HG03196 (cell line): ENCODE measurements around the gene P4HA1.
"Not testable (repeated sequence)": the region's sequence is repeated elsewhere in the genome, so short reads cannot be mapped to it uniquely, and the experiment has no call there.

Experiments used
- ATAC-seq: cut with Tn5 transposase; IDR thresholded peaks from one replicate; pipeline ENCODE4 v1.9.1; 2021; ENCODE audit not compliant: unreplicated experiment

P4HA1 gene

DNA sequence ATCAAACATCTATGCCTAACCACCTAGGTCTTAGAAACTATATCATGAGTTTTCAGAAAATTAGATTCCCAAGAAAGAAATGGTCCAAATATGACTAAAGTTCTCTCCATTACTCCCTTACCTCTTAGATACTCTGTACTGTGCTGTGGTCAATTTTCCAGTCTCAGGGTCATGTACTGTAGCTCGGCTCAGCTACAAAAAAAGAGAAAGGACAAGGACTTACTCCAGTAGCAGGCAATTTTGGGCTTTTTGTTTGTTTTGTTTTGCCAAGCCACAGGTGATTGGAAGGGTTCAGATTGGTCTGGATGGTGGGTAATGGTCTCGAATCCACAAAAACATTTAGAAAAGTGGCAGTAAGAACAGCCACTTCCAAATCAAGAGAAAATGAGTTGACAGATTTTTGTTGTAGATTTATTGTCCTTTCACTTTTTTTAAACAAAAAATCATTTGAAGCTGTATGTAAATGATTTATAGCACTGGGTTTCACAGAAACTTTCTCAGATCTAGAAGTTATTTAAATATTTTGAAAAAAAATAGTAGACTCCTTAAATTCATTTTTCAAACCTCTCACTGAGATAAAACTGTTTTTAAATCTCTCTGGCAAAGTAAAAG, 52.8 kb downstream of the P4HA1 start:
- ATAC-seq = no peak

DNA sequence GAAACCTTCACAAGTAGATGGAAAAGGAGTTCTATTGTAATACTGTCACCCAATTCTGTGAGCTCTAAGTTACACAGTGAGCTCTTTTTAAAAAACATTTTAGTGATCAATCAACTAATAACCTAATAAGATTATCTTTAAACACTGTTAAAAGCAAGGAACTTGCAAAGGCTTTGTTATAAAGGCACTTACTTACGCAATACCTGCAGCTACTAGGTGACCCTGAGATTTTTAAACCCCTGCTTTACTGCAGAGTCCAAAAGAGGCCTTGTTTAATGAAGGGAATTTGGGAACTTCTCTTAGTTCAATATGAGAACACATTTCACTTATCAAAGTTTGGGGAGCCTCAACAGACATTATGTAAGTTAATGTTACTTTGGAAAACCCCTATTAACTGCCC, 53.3 kb downstream of the P4HA1 start:
- ATAC-seq = no peak

DNA sequence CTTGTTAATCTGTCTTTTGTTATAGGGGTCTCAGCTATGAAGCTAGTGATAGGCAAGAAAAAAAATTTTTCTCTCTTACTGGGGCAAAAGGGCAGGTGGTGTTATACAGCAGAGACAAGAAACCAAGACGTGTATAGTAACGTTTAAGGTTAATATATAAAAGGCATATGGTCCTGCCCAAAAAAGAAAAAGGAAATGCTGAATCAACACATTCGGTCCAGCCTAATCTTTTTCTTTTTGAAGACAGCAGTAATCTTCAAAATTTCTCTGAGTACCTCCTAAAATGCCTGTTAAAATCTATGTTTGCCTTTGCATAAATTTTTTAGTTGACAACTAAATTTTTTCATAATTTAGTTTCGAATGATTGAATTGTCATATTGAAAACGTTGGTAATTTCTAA, 54.5 kb downstream of the P4HA1 start:
- ATAC-seq = no peak

DNA sequence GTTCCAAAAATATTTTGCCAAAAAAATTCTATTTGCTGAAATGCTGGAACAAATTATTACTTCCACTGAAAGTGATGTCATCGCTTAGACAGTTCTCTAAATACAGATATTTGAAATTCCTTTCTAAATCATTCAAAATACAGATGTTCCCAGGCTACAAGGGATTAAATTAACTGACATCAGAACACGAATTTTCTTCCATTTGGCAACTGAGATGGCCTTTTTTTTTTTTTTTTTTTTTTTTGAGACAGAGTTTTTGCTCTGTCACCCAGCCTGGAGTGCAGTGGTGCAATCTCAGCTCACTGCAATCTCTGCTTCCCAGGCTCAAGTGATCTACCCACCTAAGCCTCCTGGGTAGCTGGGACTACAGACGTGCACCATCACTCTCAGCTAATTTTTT, 57.0 kb downstream of the P4HA1 start:
- ATAC-seq = no peak

DNA sequence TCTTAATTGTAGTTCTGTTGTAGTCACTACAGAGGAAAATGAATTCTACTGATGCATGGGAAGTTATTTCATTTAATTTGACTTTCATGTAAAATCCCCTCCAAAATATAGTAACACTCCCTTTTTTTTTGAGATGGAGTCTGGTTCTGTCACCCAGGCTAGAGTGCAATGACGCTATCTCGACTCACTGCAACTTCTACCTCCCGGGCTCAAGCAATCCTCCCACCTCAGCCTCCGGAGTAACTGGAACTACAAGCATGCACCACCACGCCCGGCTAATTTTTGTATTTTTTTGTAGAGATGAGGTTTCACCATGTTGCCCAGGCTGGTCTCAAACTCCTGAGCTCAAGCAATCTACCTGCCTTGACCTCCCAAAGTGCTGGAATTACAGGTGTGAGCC, 60.4 kb downstream of the P4HA1 start:
- ATAC-seq = not testable (repeated sequence)

DNA sequence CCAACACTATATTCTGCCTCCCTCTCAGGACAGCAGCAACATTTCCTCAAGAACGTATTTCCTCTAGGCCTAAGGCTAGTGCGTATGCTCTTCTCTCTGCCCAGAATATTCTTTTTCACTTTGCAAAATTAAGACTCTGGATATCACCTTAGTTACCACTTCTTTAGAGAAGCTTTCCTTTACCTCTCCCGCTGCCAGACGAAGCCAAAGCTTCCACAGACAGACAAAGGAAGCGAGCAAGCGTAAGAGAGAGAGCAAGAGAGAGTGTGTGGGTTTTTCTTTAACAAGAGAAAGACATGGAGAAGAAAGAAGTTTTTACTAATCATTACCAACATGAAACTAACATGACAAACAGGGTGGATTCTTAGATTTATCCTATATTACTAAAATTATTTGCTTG, 64.1 kb downstream of the P4HA1 start:
- ATAC-seq = no peak

DNA sequence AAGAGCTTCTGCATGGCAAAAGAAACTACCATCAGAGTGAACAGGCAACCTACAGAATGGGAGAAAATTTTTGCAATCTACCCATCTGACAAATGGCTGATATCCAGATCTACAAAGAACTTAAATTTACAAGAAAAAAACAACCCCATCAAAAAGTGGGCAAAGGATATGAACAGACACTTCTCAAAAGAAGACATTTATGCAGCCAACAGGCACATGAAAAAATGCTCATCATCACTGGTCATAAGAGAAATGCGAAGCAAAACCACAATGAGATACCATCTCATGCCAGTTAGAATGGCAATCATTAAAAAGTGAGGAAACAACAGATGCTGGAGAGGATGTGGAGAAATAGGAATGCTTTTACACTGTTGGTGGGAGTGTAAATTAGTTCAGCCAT, 70.0 kb downstream of the P4HA1 start:
- ATAC-seq = not testable (repeated sequence)

DNA sequence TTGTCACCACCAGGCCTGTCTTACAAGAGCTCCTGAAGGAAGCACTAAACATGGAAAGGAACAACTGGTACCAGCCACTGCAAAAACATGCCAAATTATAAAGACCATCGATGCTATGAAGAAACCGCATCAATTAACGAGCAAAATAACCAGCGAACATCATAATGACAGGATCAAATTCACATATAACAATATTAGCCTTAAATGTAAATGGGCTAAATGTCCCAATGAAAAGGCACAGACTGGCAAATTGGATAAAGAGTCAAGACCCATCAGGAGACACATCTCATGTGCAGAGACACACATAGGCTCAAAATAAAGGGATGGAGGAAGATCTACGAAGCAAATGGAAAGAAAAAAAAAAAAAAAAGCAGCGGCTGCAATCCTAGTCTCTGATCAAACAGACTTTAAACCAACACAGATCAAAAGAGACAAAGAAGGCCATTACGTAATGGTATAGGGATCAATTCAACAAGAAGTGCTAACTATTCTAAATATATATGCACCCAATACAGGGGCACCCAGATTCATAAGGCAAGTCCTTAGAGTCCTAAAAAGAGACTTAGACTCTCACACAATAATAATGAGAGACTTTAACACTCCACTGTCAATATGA, 73.1 kb downstream of the P4HA1 start:
- ATAC-seq = not testable (repeated sequence)

DNA sequence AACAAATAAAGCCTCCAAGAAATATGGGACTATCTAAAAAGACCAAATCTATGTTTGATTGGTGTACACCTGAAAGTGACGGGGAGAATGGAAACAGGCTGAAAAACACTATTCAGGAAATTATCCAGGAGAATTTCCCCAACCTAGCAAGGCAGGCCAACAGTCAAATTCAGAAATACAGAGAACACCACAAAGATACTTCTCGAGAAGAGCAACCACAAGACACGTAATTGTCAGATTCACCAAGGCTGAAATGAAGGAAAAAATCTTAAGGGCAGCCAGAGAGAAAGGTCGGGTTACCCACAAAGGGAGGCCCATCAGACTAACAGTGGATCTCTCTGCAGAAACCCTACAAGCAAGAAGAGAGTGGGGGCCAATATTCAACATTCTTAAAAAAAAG, 73.7 kb downstream of the P4HA1 start:
- not testable (repeated sequence) for ATAC-seq

DNA sequence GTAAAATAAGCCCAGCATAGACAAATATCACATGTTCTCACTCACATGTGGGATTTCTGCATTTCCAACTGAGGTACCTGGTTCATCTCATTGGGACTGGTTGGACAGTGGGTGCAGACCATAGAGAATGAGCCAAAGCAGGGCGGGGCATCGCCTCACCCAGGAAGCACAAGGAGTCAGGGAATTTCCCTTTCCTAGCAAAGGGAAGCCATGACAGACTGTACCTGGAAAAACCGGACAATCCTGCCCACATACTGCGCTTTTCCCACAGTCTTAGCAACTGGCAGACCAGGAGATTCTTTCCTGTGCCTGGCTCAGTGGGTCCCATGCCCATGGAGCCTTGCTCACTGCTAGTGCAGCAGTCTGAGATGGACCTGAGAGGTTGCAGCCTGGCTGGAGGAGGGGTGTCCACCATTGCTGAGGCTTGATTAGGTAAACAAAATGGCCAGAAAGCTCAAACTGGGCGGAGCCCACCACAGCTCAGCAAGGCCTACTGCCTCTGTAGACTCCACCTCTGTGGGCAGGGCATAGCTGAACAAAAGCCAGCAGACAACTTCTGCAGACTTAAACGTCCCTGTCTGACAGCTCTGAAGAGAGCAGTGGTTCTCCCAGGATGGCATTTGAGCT, 75.0 kb downstream of the P4HA1 start:
- ATAC-seq = not testable (repeated sequence)

DNA sequence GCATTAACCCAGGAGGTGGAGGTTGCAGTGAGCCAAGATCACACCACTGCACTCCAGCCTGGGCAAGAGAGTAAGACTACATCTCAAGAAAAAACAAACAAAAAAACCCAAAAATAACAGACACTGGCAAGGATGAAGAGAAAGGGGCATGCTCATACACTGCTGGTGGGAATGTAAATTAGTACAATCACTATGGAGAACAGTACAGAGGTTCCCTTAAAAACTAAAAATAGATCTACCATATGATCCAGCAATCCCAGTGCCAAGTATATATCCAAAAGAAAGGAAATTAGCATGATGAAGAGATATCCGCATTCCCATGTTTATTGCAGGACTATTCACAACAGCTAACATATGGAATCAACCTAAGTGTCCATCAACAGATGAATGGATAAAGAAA, 75.6 kb downstream of the P4HA1 start:
- no peak for ATAC-seq

DNA sequence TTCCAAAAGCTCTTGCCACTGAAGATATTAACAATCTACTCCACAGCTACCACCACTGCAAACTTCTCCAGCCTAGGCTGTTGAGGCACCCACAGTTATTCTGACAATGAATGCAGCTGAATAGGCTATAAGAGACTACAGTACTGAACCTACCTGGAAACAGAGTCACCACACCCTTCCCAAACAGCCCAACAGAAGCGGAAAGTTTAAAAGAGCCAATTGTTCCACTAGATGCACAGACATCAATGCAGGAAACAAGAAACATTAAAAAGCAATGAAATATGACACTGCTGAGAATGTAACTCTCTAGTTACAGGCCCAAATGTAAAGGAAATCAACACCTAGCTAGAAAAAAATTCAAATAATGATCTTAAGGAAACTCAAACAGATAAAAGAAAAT, 77.6 kb downstream of the P4HA1 start:
- ATAC-seq = no peak

DNA sequence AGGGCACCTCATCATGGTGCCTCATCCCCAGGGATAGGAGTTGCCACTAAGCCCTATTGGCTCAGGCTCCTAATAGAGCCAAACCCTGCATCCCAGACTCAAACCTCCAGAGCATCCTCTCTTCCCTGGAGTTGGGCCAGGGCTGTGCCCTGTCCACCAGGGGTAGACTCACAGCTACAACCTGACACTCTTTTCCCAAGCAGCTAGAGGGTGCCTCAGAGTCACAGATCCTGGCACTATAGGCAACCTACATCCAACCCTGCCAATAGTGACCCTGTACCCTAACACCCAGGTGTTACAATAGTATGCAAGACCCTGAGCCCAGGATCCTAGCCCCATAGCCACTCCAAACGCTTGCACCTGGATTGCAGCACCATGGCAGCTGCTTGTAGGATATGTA, 78.0 kb downstream of the P4HA1 start:
- no peak for ATAC-seq

DNA sequence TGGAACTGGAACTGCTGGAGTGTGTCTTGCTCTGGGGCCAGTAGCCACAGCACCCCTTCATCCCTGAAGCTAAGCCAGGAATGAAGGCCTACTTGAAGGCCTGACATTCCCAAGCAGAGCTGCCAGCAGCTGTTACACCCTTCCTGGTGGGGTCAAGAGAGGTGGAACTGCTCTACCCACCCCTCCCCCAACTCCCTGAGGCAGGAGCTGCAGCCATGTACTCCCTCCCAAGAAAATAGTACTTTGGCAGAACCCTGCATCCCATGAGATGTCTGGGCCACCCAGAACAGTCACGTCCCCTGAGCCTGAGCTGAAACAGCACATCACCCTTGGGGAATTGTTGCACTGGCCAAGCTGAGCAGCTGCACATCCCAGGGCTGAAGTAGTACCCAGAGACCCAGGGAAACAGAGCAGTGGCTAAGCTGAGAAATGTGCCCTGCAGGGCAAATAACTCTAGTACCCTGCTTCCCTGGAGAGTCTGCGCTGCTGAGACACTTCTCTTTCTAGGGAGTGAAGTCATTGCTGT, 78.6 kb downstream of the P4HA1 start:
- no peak for ATAC-seq

DNA sequence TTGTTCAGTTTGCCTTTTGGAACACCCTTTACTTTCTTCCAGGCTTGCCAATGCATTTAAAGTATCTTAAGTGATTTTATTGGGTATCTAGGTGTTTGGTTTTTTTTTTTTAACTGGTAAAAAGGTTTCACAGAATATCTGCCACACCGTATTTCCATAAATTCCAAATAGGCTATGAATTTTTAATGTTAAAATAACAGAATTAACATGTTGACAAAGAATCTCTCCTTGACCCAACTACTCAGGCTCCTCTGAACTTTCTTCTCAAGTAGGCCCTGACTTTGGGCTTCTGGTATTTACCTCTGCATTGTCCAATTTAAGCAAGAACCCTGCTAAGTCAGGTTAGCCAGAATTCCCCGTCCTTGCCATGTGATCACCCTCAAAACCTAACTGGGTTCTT, 80.9 kb downstream of the P4HA1 start:
- no peak for ATAC-seq

DNA sequence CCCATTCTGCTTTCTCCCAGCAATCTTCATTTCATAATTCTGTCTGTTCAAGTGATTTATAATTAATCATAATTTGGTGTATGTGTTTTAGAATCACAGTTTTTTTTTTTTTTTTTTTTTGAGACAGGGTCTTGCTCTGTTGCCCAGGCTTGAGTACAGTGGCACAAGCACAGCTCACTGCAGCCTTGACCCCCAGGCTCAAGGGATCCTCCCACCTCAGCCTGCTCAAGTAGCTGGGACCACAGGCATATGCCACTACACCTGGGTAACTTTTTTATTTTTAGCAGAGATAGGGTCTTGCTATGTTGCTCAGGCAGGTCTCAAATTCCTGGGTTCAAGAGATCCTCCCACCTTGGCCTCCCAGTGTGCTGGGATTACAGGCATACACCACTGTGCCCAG, 92.8 kb downstream of the P4HA1 start:
- no peak for ATAC-seq

DNA sequence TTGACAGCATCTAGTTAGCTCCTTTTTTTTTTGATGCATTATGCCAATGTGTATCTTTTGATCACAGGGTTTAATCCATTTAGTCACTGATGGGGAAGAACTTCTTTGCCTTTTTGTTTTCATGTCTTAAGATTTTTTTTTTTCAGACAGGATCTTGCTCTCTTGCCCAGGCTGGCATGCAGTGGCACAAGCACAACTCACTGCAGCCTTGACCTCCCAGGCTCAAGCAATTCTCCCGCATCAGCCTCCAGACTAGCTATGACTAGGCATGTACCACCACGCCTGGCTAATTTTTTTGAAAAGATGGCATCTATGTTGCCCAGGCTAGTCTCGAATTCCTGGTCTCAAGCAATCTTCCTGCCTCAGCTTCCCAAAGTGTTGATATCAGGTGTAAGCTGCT, 95.7 kb downstream of the P4HA1 start:
- no peak for ATAC-seq

DNA sequence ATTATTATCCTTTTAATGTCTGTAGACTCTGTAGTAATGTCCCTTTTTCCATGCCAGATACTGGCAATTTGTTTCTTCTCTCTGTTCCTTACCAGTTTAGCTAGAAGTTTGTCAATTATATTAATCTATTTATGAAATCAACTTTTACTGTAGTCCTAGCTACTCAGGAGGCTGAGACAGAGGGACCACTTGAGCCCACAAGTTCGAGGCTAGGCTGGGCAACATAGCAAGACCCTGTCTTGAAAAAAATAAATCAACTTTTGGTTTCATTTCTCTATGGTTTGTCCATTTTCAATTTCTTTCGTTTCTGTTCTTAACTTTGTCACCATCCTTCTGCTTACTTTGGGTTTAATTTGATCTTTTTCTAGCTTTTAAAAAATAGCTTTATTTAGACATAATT, 99.6 kb downstream of the P4HA1 start:
- no peak for ATAC-seq

DNA sequence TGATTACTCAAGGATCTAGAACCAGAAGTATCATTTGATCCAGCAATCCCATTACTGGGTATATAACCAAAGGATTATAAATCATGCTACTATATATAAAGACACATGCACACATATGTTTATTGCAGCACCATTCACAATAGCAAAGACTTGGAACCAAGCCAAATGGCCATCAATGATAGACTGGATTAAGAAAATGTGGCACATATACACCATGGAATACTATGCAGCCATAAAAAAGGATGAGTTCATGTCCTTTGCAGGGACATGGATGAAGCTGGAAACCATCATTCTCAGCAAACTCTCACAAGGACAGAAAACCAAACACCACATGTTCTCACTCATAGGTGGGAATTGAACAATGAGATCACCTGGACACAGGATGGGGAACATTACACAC, 101.2 kb downstream of the P4HA1 start:
- ATAC-seq = not testable (repeated sequence)

DNA sequence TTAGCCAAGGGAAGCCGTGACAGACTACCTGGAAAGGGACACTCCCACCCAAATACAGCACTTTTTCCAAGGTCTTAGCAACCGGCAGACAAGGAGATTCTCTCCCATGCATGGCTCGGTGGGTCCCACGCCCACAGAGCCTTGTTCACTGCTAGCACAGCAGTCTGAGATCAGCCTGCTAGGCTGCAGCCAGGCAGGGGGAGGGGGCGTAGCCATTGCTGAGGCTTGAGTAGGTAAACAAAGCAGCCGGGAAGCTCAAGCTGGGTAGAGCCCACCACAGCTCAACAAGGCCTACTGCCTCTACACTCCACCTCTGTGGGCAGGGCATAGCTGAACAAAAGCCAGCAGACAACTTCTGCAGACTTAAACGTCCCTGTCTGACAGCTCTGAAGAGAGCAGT, 106.9 kb downstream of the P4HA1 start:
- ATAC-seq = not testable (repeated sequence)

DNA sequence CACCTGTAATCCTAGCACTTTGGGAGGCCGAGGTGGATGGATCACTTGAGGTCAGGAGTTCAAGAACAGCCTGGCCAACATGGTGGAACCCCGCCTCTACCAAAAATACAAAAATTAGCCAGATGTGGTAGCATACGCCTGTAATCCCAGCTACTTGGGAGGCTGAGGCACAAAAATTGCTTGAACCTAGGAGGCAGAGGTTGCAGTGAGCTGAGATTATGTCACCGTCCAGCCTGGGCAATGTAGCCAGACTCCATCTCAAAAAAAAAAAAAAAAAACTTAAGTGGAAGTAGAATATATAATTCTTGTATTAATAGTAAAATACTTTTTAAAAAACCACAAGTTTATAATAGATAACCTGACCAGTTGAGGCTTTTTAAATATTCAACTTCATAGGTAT, 112.0 kb downstream of the P4HA1 start:
- not testable (repeated sequence) for ATAC-seq

DNA sequence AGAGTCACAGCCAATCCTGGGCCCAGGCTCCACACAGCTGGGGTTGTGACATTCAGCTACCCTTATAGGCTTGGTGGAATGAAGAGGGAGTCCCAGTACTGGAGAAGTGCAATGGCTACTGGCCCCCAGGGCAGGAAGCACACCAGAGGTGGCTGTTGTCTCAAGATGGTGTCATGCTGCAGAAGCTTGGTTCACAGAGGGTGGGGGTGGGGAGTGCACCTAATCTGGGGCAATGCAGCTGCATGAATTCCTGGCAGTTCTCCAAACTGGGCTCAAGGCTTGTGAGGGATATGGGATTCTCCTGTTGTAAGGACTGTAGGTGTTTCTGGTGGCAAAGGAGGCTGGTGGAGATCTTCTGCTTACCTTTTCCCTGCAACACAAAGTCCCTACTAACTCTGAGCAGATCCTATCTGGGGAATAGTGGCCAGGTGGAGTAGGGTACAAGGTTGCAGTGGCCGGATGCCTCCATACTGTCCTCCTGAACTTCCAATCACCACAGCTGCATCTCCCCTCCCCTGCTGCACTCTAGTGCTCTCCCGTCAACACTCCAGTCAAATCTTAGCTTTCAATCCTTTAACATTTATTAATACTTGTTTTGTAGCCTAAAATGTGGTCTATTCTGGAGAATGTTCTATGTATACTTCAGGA, 114.7 kb downstream of the P4HA1 start:
- ATAC-seq = no peak
